K562 (cell line): ENCODE data around the gene GLTP. TPM values are rescaled to one million over a fixed set of nuclear protein-coding genes. Genes with fewer than 3 reads are reported as not detected.
A peak's percentile ranks its signal among the peaks of the same experiment; 100 is the strongest.

Experiments used
- BCL6 ChIP-seq: fragments of 250-450 bp; sonication (Bioruptor Pico); IDR thresholded peaks from 2 replicates; pipeline ENCODE4 v1.4.0; 2020
- BCOR ChIP-seq: fragments of 450-650 bp; IDR thresholded peaks from 2 replicates; pipeline ENCODE4 v1.6.1; 2016
- EGR1 ChIP-seq: fragments of 450-650 bp; conservative IDR thresholded peaks from 2 replicates; pipeline ENCODE4 v1.6.1; 2017; ENCODE audit warnings: mild to moderate bottlenecking
- FOXK1 ChIP-seq: sonication (generic); formaldehyde crosslinking; IDR thresholded peaks from 2 replicates; pipeline ENCODE4 v1.8.0; 2022; ENCODE audit warnings: missing genetic modification reagents, mild to moderate bottlenecking, borderline replicate concordance
- FOXM1 ChIP-seq, 2 experiments: fragments of 450-650 bp in 1 of 2; sonication (generic) in 1 of 2; formaldehyde crosslinking in 1 of 2; IDR thresholded peaks; 2 replicates each; pipeline versions ENCODE4 v1.6.1 to v1.9.0; 2017 to 2022; ENCODE audit warnings: low read depth in 2 of 2, mild to moderate bottlenecking in 2 of 2, missing genetic modification reagents in 1 of 2, moderate library complexity in 1 of 2
- MCM7 ChIP-seq, 2 experiments: fragments of 450-650 bp; IDR thresholded peaks; 2 replicates each; pipeline ENCODE4 v1.6.1; 2016 to 2018
- MTA2 ChIP-seq: fragments of 450-650 bp; IDR thresholded peaks from 2 replicates; pipeline ENCODE4 v1.6.1; 2016; ENCODE audit warnings: low read depth
- MYNN ChIP-seq, 2 experiments: sonication (generic); formaldehyde crosslinking in 1 of 2; IDR thresholded peaks; 2 replicates each; pipeline versions ENCODE4 v1.5.0 to v1.6.1; 2016 to 2020; ENCODE audit warnings: antibody characterized with exemption in 1 of 2, missing genetic modification reagents in 1 of 2
- NCOR1 ChIP-seq: fragments of 450-650 bp; IDR thresholded peaks from 2 replicates; pipeline ENCODE4 v1.6.1; 2016; ENCODE audit warnings: mild to moderate bottlenecking, moderate library complexity
- PCBP2 ChIP-seq: fragments of 200-400 bp; formaldehyde crosslinking; IDR thresholded peaks from 2 replicates; pipeline ENCODE4 v1.6.1; 2018; ENCODE audit warnings: low read length, low read depth, mild to moderate bottlenecking, moderate library complexity; ENCODE audit not compliant: poor library complexity, severe bottlenecking
- RBM17 ChIP-seq: fragments of 200-400 bp; formaldehyde crosslinking; IDR thresholded peaks from 2 replicates; pipeline ENCODE4 v1.6.1; 2017; ENCODE audit warnings: low read depth, mild to moderate bottlenecking, low read length, borderline replicate concordance
- RBM34 ChIP-seq: fragments of 200-400 bp; formaldehyde crosslinking; IDR thresholded peaks from 2 replicates; pipeline ENCODE4 v1.6.1; 2018; ENCODE audit warnings: low read length, borderline replicate concordance; ENCODE audit not compliant: insufficient read depth
- RFX5 ChIP-seq: IDR thresholded peaks from 2 replicates; pipeline ENCODE4 v1.6.1; 2011; ENCODE audit warnings: low read depth, mild to moderate bottlenecking, improper control_type of control experiment, low read length
- SUPT5H ChIP-seq: fragments of 450-650 bp; IDR thresholded peaks from 2 replicates; pipeline ENCODE4 v1.6.1; 2016
- TAF9B ChIP-seq: fragments of 450-650 bp; IDR thresholded peaks from 2 replicates; pipeline ENCODE4 v1.6.1; 2018; ENCODE audit warnings: mild to moderate bottlenecking; ENCODE audit not compliant: partially characterized antibody
- TEAD1 ChIP-seq, 2 experiments: fragments of 450-650 bp in 1 of 2; sonication (generic) in 1 of 2; formaldehyde crosslinking; IDR thresholded peaks; 2 replicates each; pipeline versions ENCODE4 v1.4.0 to v1.8.0; 2020 to 2022; ENCODE audit warnings: mild to moderate bottlenecking in 2 of 2, missing genetic modification reagents in 1 of 2
- ZC3H8 ChIP-seq: fragments of 450-650 bp; IDR thresholded peaks from 2 replicates; pipeline ENCODE4 v1.6.1; 2017
- ZNF23 ChIP-seq: fragments of 250-450 bp; sonication (Bioruptor Pico); IDR thresholded peaks from 2 replicates; pipeline ENCODE4 v1.4.0; 2020; ENCODE audit warnings: mild to moderate bottlenecking
- polyA plus RNA-seq, 8 experiments: library from polyadenylated mRNA; depleted of rRNA in 4 of 8; stranded (reverse) in 5 of 8; unstranded in 3 of 8; fragments of >200 nt; fragmentation: Nextera tagmentation in 2 of 8; fragmentation: Illumina TruSeq in 1 of 8; extraction: Ambion mirVana in 2 of 8; extraction: Trizol in 1 of 8; gene quantifications; 2 replicates each; pipeline versions ENCODE4 v1.2.1 to v1.2.3, GENCODE V29; 2011 to 2014; ENCODE audit warnings: inconsistent platforms in 1 of 8, missing spikeins in 1 of 8
- total RNA-seq, 7 experiments: library from RNA; depleted of rRNA in 6 of 7; stranded (reverse); fragments of >200 nt in 6 of 7; fragmentation: Illumina TruSeq in 2 of 7; extraction: Trizol in 2 of 7; gene quantifications; 2 replicates each; pipeline versions ENCODE4 v1.2.1 to v1.2.3, GENCODE V29; 2011 to 2021; ENCODE audit warnings: low replicate concordance in 1 of 7
- TF ChIP-seq, protein P1 (sequence below): fragments of 450-650 bp; formaldehyde crosslinking; IDR thresholded peaks from 2 replicates; pipeline ENCODE4 v1.4.0; 2020; ENCODE audit warnings: mild to moderate bottlenecking, mixed read lengths
- TF ChIP-seq, protein P2 (sequence below): fragments of 250-450 bp; sonication (Bioruptor Pico); IDR thresholded peaks from 2 replicates; pipeline ENCODE4 v1.8.0; 2022; ENCODE audit warnings: inconsistent platforms
- TF ChIP-seq, protein P3 (sequence below): fragments of 250-450 bp; sonication (Bioruptor Pico); IDR thresholded peaks from 2 replicates; pipeline ENCODE4 v1.9.0; 2021; ENCODE audit warnings: mild to moderate bottlenecking

The GLTP gene
- total and polyA plus RNA-seq, 9 of the 15 experiments (the other 6 are each of a cell fraction or from before 2014, with no cell fraction given) = 4.4 to 8.3 (median 6.1) TPM

DNA sequence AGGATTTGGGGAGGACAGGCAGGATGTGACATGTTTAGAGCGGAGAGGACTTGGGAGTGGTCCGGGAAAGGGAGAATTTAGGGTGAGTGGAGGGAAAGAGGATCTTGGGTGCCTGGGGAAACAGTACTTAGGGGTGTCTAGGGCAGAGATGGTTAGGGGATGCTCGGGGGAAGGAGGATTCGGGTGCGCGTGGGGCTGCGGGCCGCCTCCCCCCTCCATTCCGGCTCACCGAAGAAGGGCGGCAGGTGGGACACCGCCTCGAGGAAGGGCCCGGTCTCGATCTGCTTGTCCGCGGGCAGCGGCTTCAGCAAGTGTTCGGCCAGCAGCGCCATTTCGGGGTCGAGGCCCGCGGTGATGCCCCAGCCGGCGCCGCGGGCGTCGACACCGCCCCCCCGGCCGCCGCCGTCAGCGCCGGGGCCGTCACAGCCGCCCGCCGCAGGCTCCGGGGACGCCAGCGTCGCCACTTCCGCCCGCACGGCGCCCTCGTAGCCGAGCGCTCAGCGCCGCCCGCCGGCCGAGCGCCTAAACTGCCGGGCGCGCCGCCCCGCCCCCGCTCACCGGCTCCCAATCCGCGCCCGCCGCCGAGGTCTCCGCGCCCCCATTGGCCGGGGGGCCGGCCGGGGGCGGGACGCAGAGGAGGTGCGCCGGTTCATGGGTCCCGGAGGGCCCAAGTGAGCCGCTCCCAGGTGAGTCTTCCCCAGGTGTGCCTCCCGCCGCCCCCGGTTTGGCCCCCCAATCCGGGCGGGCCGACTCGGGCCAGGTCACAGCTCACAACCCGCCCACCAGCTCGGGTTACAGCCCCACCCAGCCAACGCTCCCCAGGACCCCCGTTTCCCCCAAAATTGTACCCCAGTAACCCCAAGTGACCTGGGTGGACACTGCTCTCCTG, at the start of gene GLTP (continued):
- no peak for TF ChIP-seq RBM17
- no peak for TF ChIP-seq NCOR1
- no peak for TF ChIP-seq PCBP2
- TF ChIP-seq FOXM1 (IDR thresholded peaks at IDR 0.05; ENCODE audit: low read depth) = no peak
- TF ChIP-seq FOXM1 (CRISPR knock-in tag; IDR thresholded peaks at IDR 0.05; ENCODE audit: low read depth) = no peak
- TF ChIP-seq FOXK1 (CRISPR knock-in tag) = no peak
- TF ChIP-seq BCL6 (CRISPR knock-in tag) = no peak
- TF ChIP-seq, protein P1, sequence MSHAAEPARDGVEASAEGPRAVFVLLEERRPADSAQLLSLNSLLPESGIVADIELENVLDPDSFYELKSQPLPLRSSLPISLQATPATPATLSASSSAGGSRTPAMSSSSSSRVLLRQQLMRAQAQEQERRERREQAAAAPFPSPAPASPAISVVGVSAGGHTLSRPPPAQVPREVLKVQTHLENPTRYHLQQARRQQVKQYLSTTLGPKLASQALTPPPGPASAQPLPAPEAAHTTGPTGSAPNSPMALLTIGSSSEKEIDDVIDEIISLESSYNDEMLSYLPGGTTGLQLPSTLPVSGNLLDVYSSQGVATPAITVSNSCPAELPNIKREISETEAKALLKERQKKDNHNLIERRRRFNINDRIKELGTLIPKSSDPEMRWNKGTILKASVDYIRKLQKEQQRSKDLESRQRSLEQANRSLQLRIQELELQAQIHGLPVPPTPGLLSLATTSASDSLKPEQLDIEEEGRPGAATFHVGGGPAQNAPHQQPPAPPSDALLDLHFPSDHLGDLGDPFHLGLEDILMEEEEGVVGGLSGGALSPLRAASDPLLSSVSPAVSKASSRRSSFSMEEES (CRISPR knock-in tag) = no peak
- TF ChIP-seq MYNN (IDR thresholded peaks at IDR 0.05) = no peak
- no peak for TF ChIP-seq MYNN (CRISPR knock-in tag; IDR thresholded peaks at IDR 0.05)
- peak; percentile 36; the same call in 1 of the 2 replicates for TF ChIP-seq EGR1
- TF ChIP-seq TAF9B = no peak
- no peak for TF ChIP-seq MTA2
- no peak for TF ChIP-seq BCOR
- TF ChIP-seq, protein P2, sequence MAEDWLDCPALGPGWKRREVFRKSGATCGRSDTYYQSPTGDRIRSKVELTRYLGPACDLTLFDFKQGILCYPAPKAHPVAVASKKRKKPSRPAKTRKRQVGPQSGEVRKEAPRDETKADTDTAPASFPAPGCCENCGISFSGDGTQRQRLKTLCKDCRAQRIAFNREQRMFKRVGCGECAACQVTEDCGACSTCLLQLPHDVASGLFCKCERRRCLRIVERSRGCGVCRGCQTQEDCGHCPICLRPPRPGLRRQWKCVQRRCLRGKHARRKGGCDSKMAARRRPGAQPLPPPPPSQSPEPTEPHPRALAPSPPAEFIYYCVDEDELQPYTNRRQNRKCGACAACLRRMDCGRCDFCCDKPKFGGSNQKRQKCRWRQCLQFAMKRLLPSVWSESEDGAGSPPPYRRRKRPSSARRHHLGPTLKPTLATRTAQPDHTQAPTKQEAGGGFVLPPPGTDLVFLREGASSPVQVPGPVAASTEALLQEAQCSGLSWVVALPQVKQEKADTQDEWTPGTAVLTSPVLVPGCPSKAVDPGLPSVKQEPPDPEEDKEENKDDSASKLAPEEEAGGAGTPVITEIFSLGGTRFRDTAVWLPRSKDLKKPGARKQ (CRISPR knock-in tag) = no peak
- no peak for TF ChIP-seq MCM7 (IDR thresholded peaks at IDR 0.05)
- TF ChIP-seq ZNF23 (CRISPR knock-in tag) = no peak
- no peak for TF ChIP-seq RFX5
- peak in 1 of 2 experiments; percentile 21; a peak in 1 of 4 replicates for TF ChIP-seq TEAD1 (CRISPR knock-in tag; IDR thresholded peaks at IDR 0.05)
- no peak for TF ChIP-seq ZC3H8
- no peak for TF ChIP-seq RBM34
- TF ChIP-seq, protein P3, sequence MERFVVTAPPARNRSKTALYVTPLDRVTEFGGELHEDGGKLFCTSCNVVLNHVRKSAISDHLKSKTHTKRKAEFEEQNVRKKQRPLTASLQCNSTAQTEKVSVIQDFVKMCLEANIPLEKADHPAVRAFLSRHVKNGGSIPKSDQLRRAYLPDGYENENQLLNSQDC (CRISPR knock-in tag) = no peak
- no peak for TF ChIP-seq SUPT5H
